Neural cell (in vitro differentiated cells): ENCODE measurements around the gene SUGCT. TPM values are rescaled to one million over a fixed set of nuclear protein-coding genes. Genes with fewer than 3 reads are reported as not detected.

Experiments
- H2AFZ ChIP-seq: fragments of 200-600, 300-800 bp; sonication (generic), shearing (Covaris generic); 2 replicates; pipeline ENCODE4 v1.6.0; 2014; ENCODE audit warnings: low read depth, mild to moderate bottlenecking, antibody characterized with exemption, low read length, moderate library complexity
- H3F3A ChIP-seq: fragments of 200-600 bp; shearing (Covaris generic); 2 replicates; pipeline ENCODE4 v1.6.1; 2016; ENCODE audit warnings: mild to moderate bottlenecking, moderate library complexity, mixed read lengths, antibody characterized with exemption, low read length; ENCODE audit not compliant: insufficient read depth, poor library complexity, severe bottlenecking
- H3K27ac ChIP-seq: fragments of 200-600, 300-800 bp; sonication (generic), shearing (Covaris generic); 2 replicates; pipeline ENCODE4 v1.5.1; 2014; ENCODE audit warnings: mild to moderate bottlenecking, low read length, moderate library complexity
- H3K27me3 ChIP-seq: fragments of 300-800, 200-600 bp; sonication (generic), shearing (Covaris generic); 2 replicates; pipeline ENCODE4 v1.6.0; 2014; ENCODE audit warnings: mild to moderate bottlenecking, low read depth, low read length, moderate library complexity; ENCODE audit not compliant: insufficient read depth
- H3K36me3 ChIP-seq: fragments of 300-800, 200-600 bp; sonication (generic), shearing (Covaris generic); 2 replicates; pipeline ENCODE4 v1.5.1; 2014; ENCODE audit warnings: mild to moderate bottlenecking, antibody characterized with exemption, low read length, moderate library complexity; ENCODE audit not compliant: insufficient read depth
- H3K4me2 ChIP-seq: fragments of 300-800, 200-600 bp; sonication (generic), shearing (Covaris generic); 2 replicates; pipeline ENCODE4 v1.6.0; 2014; ENCODE audit warnings: mild to moderate bottlenecking, low read length
- H3K4me3 ChIP-seq: fragments of 300-800, 200-600 bp; sonication (generic), shearing (Covaris generic); 2 replicates; pipeline ENCODE4 v1.5.1; 2014; ENCODE audit warnings: mild to moderate bottlenecking, low read length, moderate library complexity
- H3K79me2 ChIP-seq: fragments of 200-600 bp; shearing (Covaris generic); replicated peaks from 2 replicates; pipeline ENCODE4 v1.6.0; 2014; ENCODE audit warnings: mild to moderate bottlenecking, low read length, moderate library complexity; ENCODE audit not compliant: insufficient read depth
- H3K9ac ChIP-seq: fragments of 300-800, 200-600 bp; sonication (generic), shearing (Covaris generic); 2 replicates; pipeline ENCODE4 v1.6.1; 2016; ENCODE audit warnings: mild to moderate bottlenecking, low read length, mixed read lengths
- H3K9me2 ChIP-seq: fragments of 200-600 bp; shearing (Covaris generic); 2 replicates; pipeline ENCODE4 v1.6.1; 2016; ENCODE audit warnings: mild to moderate bottlenecking, low read length, mixed read lengths; ENCODE audit not compliant: insufficient read depth
- H3K9me3 ChIP-seq: fragments of 200-600, 300-800 bp; sonication (generic), shearing (Covaris generic); 2 replicates; pipeline ENCODE4 v1.6.1; 2016; ENCODE audit warnings: mild to moderate bottlenecking, mixed run types, low read length, moderate library complexity, mixed read lengths
- H4K20me1 ChIP-seq: fragments of 200-600 bp; shearing (Covaris generic); 2 replicates; pipeline ENCODE4 v1.6.1; 2016; ENCODE audit warnings: mild to moderate bottlenecking, mixed run types; ENCODE audit not compliant: insufficient read depth
- CTCF ChIP-seq: fragments of 450-650 bp; IDR thresholded peaks from 2 replicates; pipeline ENCODE4 v1.5.1; 2014; ENCODE audit warnings: antibody characterized with exemption, mild to moderate bottlenecking, moderate library complexity; ENCODE audit not compliant: poor library complexity, severe bottlenecking
- EP300 ChIP-seq: fragments of 450-650 bp; conservative IDR thresholded peaks from 2 replicates; pipeline ENCODE4 v1.6.1; 2014; ENCODE audit warnings: antibody characterized with exemption, mild to moderate bottlenecking, moderate library complexity; ENCODE audit not compliant: poor library complexity, severe bottlenecking
- EZH2 ChIP-seq: fragments of 200-600, 300-800 bp; shearing (Covaris generic), sonication (generic); IDR thresholded peaks from 2 replicates; pipeline ENCODE4 v1.6.1; 2014; ENCODE audit warnings: antibody characterized with exemption, low read length, borderline replicate concordance, mild to moderate bottlenecking; ENCODE audit not compliant: insufficient read depth, poor library complexity, severe bottlenecking
- MXI1 ChIP-seq: fragments of 450-650 bp; conservative IDR thresholded peaks from 2 replicates; pipeline ENCODE4 v1.6.1; 2014; ENCODE audit warnings: antibody characterized with exemption, mild to moderate bottlenecking; ENCODE audit not compliant: poor library complexity, severe bottlenecking
- POLR2AphosphoS5 ChIP-seq: IDR thresholded peaks from 2 replicates; pipeline ENCODE4 v1.6.1; 2012
- RAD21 ChIP-seq: fragments of 450-650 bp; conservative IDR thresholded peaks from 2 replicates; pipeline ENCODE4 v1.6.1; 2014; ENCODE audit warnings: antibody characterized with exemption, mild to moderate bottlenecking, moderate library complexity
- REST ChIP-seq: IDR thresholded peaks from 2 replicates; pipeline ENCODE4 v1.6.1; 2012; ENCODE audit warnings: borderline replicate concordance
- SMC3 ChIP-seq: fragments of 450-650 bp; conservative IDR thresholded peaks from 2 replicates; pipeline ENCODE4 v1.6.1; 2014; ENCODE audit warnings: antibody characterized with exemption, mild to moderate bottlenecking, moderate library complexity; ENCODE audit not compliant: poor library complexity
- TAF1 ChIP-seq: IDR thresholded peaks from 2 replicates; pipeline ENCODE4 v1.6.1; 2012; ENCODE audit warnings: low read depth
- polyA plus RNA-seq: library from polyadenylated mRNA; depleted of rRNA; stranded (reverse); fragments of >200 nt; gene quantifications from 2 replicates; pipeline ENCODE4 v1.2.3, GENCODE V29; 2014

SUGCT gene
- polyA plus RNA-seq, 1 donor from 2014 or later, result not detected

DNA sequence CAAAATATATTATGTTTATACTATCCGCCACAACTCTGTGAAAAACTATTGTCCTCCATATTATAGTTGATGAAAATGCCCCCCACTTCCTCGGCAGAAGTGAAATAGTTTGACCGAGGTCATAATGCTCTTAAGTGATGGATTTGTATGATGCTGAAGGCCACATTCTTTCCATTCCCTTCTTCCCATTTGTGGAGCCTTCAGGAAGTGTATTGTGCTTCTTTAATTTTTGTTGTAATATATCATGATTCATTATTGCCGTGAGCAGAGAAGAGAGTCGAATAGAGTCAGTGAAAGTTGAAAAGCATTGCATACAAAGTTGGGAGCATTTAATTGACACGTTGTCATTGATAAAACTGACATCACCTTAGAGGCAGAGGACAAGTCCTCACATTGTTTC is 460.3 kb downstream of the SUGCT start:
- H3K27ac ChIP-seq, result no peak overlapping the region
- H3K9me2 ChIP-seq, result no peaks in the 10 kb centered on the region
- no peaks in the 10 kb centered on the region for H3K79me2 ChIP-seq
- no peaks in the 10 kb centered on the region for H3F3A ChIP-seq
- H3K36me3 ChIP-seq, result no peaks in the 10 kb centered on the region
- no peaks in the 10 kb centered on the region for H3K27me3 ChIP-seq
- H3K4me3 ChIP-seq, result no peak overlapping the region
- H2AFZ ChIP-seq, result no peak overlapping the region
- H4K20me1 ChIP-seq, result no peaks in the 10 kb centered on the region
- no peak overlapping the region for H3K9ac ChIP-seq
- H3K9me3 ChIP-seq, result peaks cover 4% of the 10 kb centered on the region
- no peak overlapping the region for H3K4me2 ChIP-seq
- TF ChIP-seq RAD21 (no peak), REST (no peak)

GRCh38 chr7:40595832-40596231 is 461.0 kb downstream of the SUGCT start:
- H3K79me2 ChIP-seq, result no peaks in the 10 kb centered on the region
- no peaks in the 10 kb centered on the region for H3K9me2 ChIP-seq
- no peaks in the 10 kb centered on the region for H3K9me3 ChIP-seq
- H3K27me3 ChIP-seq, result no peaks in the 10 kb centered on the region
- H3K4me3 ChIP-seq, result no peak overlapping the region
- no peaks in the 10 kb centered on the region for H3F3A ChIP-seq
- no peaks in the 10 kb centered on the region for H3K36me3 ChIP-seq
- TF ChIP-seq EZH2 (no peak), SMC3 (no peak), REST (no peak), CTCF (no peak), MXI1 (no peak), POLR2AphosphoS5 (no peak), EP300 (no peak), TAF1 (no peak), RAD21 (no peak)
- H2AFZ ChIP-seq, result no peak overlapping the region
- no peaks in the 10 kb centered on the region for H4K20me1 ChIP-seq
- no peak overlapping the region for H3K9ac ChIP-seq
- no peak overlapping the region for H3K4me2 ChIP-seq
- no peak overlapping the region for H3K27ac ChIP-seq
